Measurements from ENCODE around the gene TNIK. TPM values are rescaled to one million over a fixed set of nuclear protein-coding genes. Genes with fewer than 3 reads are reported as not detected.
"Not testable (repeated sequence)": the region's sequence is repeated elsewhere in the genome, so short reads cannot be mapped to it uniquely, and the experiment has no call there.

The TNIK gene
- total RNA-seq, 1 donor from 2014 or later: 35.3 TPM

DNA sequence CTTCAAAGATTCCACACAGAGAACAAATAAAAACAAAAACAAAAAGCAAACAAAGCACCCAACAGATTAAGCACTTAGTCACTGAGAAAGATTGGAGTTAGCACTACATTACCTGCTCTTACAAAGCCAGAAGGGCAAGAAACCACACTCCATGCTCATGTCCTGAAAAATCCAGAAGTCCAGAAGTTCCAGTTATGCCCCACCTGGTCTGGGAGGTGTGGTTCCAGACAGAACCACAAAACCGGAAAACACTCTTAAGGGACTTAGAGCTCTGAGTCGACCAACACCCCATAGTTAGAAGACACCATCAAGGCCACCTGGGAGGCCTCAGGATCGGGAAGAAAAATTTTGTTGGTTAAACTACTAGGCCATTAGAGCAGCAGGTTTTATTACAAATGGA lies 88.9 kb downstream of the TNIK start:
- intact Hi-C loops (cut with DNase I): no loop called here
- ATAC-seq (no peak), DNase-seq (no peak)
- Histone ChIP-seq H3K36me3 (no peaks in the 10 kb centered on the region), H3K27me3 (no peaks in the 10 kb centered on the region), H3K4me3 (no peak overlapping the region), H3K27ac (no peak overlapping the region), H3K4me1 (peaks cover 21% of the 10 kb centered on the region), H3K9me3 (no peaks in the 10 kb centered on the region)
- TF ChIP-seq, protein P1, sequence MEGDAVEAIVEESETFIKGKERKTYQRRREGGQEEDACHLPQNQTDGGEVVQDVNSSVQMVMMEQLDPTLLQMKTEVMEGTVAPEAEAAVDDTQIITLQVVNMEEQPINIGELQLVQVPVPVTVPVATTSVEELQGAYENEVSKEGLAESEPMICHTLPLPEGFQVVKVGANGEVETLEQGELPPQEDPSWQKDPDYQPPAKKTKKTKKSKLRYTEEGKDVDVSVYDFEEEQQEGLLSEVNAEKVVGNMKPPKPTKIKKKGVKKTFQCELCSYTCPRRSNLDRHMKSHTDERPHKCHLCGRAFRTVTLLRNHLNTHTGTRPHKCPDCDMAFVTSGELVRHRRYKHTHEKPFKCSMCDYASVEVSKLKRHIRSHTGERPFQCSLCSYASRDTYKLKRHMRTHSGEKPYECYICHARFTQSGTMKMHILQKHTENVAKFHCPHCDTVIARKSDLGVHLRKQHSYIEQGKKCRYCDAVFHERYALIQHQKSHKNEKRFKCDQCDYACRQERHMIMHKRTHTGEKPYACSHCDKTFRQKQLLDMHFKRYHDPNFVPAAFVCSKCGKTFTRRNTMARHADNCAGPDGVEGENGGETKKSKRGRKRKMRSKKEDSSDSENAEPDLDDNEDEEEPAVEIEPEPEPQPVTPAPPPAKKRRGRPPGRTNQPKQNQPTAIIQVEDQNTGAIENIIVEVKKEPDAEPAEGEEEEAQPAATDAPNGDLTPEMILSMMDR (IDR thresholded peaks at IDR 0.05): no peak

DNA sequence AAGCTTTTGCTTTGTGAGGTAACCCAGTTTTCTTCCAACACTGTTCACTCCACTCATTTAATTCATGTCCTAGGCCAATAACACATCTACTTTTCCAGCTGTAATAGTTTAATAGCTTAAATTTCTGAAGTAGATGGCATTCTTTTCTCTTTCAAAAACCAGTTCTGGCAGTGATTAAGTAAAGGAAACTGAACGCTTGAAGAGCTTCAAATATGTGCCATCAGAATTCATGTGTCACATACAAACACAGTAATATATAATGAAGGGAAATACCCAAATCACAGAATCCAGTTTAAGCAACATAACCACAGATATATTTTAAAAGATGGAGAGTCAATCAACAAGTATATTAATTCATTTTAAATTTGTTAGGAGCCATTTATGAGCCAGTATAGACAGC lies 91.0 kb downstream of the TNIK start:
- Histone ChIP-seq H3K9me3 (no peaks in the 10 kb centered on the region), H3K36me3 (no peaks in the 10 kb centered on the region), H3K27me3 (no peaks in the 10 kb centered on the region), H3K4me3 (no peak overlapping the region), H3K27ac (no peak overlapping the region), H3K4me1 (peaks cover 7% of the 10 kb centered on the region)
- DNase-seq (no peak), ATAC-seq (no peak)
- TF ChIP-seq, protein P1 (IDR thresholded peaks at IDR 0.05): no peak
- intact Hi-C loops (cut with DNase I): no loop called here

DNA sequence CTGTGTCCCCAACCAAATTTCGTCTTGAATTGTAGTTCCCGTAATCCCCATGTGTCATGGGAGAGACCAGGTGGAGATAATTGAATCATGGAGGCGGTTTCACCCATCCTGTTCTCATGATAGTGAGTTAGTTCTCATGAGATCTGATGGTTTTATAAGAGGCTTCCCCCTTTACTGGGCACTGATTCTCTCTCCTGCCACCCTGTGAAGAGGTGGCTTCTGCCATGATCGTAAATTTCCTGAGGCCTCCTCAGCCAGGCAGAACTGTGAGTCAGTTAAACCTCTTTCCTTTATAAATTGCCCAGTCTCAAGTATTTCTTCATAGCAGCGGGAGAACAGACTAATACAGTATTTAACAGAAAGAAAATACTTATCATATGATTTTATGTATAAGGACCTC lies 93.5 kb downstream of the TNIK start:
- H3K36me3 ChIP-seq; H3K27me3 ChIP-seq; H3K4me3 ChIP-seq; H3K4me1 ChIP-seq; H3K9me3 ChIP-seq; H3K27ac ChIP-seq; ATAC-seq; DNase-seq; intact Hi-C loops (cut with DNase I): not testable (repeated sequence)

DNA sequence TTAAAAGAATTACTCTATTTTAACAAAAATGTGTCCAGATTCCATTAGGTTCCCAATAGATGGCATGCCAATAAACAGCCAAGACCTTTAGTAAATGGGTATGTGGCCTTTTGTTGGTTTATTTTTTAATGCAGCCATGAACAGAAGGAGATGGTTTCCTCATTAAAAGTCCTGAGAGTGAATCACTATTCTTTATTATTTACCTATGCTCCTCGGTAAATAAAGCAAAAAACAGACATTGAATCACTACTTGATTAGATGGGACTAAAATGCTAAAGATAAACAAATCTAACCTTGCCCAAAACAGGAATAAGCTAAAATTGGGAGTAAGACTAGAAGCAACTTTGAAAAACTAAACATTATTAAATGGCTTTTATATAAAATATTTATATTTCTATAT lies 94.2 kb downstream of the TNIK start:
- H3K27me3 ChIP-seq: no peaks in the 10 kb centered on the region
- no peak overlapping the region for H3K27ac ChIP-seq
- TF ChIP-seq, protein P1 (IDR thresholded peaks at IDR 0.05): no peak
- ATAC-seq: no peak
- no peak overlapping the region for H3K4me3 ChIP-seq
- intact Hi-C loops (cut with DNase I): no loop called here
- no peaks in the 10 kb centered on the region for H3K36me3 ChIP-seq
- no peaks in the 10 kb centered on the region for H3K4me1 ChIP-seq
- no peaks in the 10 kb centered on the region for H3K9me3 ChIP-seq
- DNase-seq: no peak

DNA sequence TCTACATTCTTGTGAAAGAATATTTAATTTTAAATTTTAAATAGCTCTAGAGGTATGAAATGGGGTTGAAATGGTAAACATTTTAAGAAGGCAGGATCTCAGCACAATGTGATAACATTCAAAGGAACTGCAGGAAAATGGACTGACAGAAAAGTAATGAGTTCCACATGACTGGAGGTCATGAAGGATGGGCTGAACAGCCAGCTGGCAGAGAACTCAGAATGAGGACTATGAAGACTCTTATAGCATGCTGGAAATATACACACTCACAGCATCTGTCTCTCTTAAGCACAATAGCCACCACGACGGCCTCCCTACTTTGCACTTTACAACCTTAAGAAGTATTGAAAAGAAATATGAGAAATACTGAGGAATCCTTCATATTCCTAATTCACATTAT lies 94.7 kb downstream of the TNIK start:
- TF ChIP-seq, protein P1 (IDR thresholded peaks at IDR 0.05): no peak
- Histone ChIP-seq H3K4me3 (no peak overlapping the region), H3K27me3 (no peaks in the 10 kb centered on the region), H3K36me3 (no peaks in the 10 kb centered on the region), H3K9me3 (no peaks in the 10 kb centered on the region), H3K27ac (no peak overlapping the region), H3K4me1 (no peaks in the 10 kb centered on the region)
- no peak for ATAC-seq
- no peak for DNase-seq
- intact Hi-C loops (cut with DNase I): no loop called here

DNA sequence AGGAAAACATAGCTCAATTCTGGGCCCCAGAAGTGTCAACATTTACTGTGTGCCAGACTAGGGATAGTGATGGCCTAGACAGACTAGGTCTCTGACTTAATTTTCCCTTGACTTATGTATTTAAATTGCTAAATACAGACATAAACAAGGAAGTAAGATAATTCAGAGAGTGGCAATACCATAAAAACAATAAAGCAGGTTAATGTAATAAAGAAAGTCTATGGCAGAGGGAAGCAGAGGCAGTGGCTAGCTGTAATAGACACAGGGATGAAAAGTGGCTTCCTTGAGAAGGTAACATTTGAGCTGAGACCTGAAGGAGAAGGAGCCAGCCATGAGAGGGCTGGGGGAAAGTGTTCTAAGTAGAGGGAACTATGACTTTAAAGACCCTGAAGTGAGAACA lies 95.7 kb downstream of the TNIK start:
- no peaks in the 10 kb centered on the region for H3K27me3 ChIP-seq
- no peak for ATAC-seq
- H3K4me3 ChIP-seq: no peak overlapping the region
- no peaks in the 10 kb centered on the region for H3K9me3 ChIP-seq
- no peak overlapping the region for H3K27ac ChIP-seq
- DNase-seq: no peak
- intact Hi-C loops (cut with DNase I): no loop called here
- no peaks in the 10 kb centered on the region for H3K4me1 ChIP-seq
- TF ChIP-seq, protein P1 (IDR thresholded peaks at IDR 0.05): no peak
- no peaks in the 10 kb centered on the region for H3K36me3 ChIP-seq

Measured in upper lobe of right lung (tissue), 1 donor.